Smooth muscle cell (in vitro differentiated cells): ENCODE results near the gene TTLL11. TPM values are rescaled to one million over a fixed set of nuclear protein-coding genes. Genes with fewer than 3 reads are reported as not detected.

ENCODE experiments used
- DNase-seq: peaks from one replicate; lab custom pipeline; 2025; ENCODE audit not compliant: unreplicated experiment; lab: John Stamatoyannopoulos, UW
- H2AFZ ChIP-seq: fragments of 200-600 bp; sonication (generic); 2 replicates; pipeline ENCODE4 v1.6.0; 2016; ENCODE audit warnings: antibody characterized with exemption, low read depth, mild to moderate bottlenecking
- H3F3A ChIP-seq: fragments of 200-600 bp; sonication (generic); 2 replicates; pipeline ENCODE4 v1.6.0; 2017; ENCODE audit warnings: antibody characterized with exemption, low read depth
- H3K27ac ChIP-seq: fragments of 200-600 bp; sonication (generic); 2 replicates; pipeline ENCODE4 v1.5.1; 2016; ENCODE audit warnings: low read depth, mild to moderate bottlenecking
- H3K27me3 ChIP-seq: fragments of 200-600 bp; sonication (generic); 2 replicates; pipeline ENCODE4 v1.6.1; 2016; ENCODE audit warnings: low read depth, mild to moderate bottlenecking
- H3K36me3 ChIP-seq: fragments of 200-600 bp; sonication (generic); 2 replicates; pipeline ENCODE4 v1.5.1; 2016; ENCODE audit warnings: low read depth
- H3K4me1 ChIP-seq: fragments of 200-600 bp; sonication (generic); 2 replicates; pipeline ENCODE4 v1.5.1; 2016; ENCODE audit warnings: low read depth
- H3K4me2 ChIP-seq: fragments of 200-600 bp; sonication (generic); 2 replicates; pipeline ENCODE4 v1.6.0; 2016; ENCODE audit warnings: mild to moderate bottlenecking
- H3K4me3 ChIP-seq: fragments of 200-600 bp; sonication (generic); 2 replicates; pipeline ENCODE4 v1.5.1; 2016; ENCODE audit warnings: mild to moderate bottlenecking
- H3K79me2 ChIP-seq: fragments of 200-600 bp; sonication (generic); 2 replicates; pipeline ENCODE4 v1.6.0; 2016; ENCODE audit warnings: low read depth, mild to moderate bottlenecking
- H3K9ac ChIP-seq: fragments of 200-600 bp; sonication (generic); 2 replicates; pipeline ENCODE4 v1.6.0; 2016; ENCODE audit warnings: low read depth
- H3K9me3 ChIP-seq: fragments of 200-600 bp; sonication (generic); replicated peaks from 2 replicates; pipeline ENCODE4 v1.5.1; 2016; ENCODE audit warnings: low read depth
- H4K20me1 ChIP-seq: fragments of 200-600 bp; sonication (generic); 2 replicates; pipeline ENCODE4 v1.6.0; 2016; ENCODE audit warnings: low read depth
- CTCF ChIP-seq: fragments of 200-600 bp; sonication (generic); IDR thresholded peaks from 2 replicates; pipeline ENCODE4 v1.5.1; 2017; ENCODE audit warnings: borderline replicate concordance, mild to moderate bottlenecking, antibody characterized with exemption; ENCODE audit not compliant: insufficient read depth, poor library complexity, severe bottlenecking
- WGBS: methylation state at CpG from one replicate; pipeline ENCODE4 v1.1.7; 2016; ENCODE audit warnings: low lambda C conversion rate; 5-methylcytosine and 5-hydroxymethylcytosine counted together
- polyA plus RNA-seq: library from polyadenylated mRNA; unstranded; fragments of >200 nt; fragmentation: Nextera tagmentation; extraction: Ambion mirVana; gene quantifications from 2 replicates; pipeline ENCODE4 v1.2.1, GENCODE V29; 2016
- total RNA-seq: library from RNA; depleted of rRNA; stranded (reverse); fragments of >200 nt; gene quantifications from 2 replicates; pipeline ENCODE4 v1.2.3, GENCODE V29; 2014

TTLL11 gene
- total and polyA plus RNA-seq, 2 experiments from 2014 or later, result 2.6 to 3.7 TPM

DNA sequence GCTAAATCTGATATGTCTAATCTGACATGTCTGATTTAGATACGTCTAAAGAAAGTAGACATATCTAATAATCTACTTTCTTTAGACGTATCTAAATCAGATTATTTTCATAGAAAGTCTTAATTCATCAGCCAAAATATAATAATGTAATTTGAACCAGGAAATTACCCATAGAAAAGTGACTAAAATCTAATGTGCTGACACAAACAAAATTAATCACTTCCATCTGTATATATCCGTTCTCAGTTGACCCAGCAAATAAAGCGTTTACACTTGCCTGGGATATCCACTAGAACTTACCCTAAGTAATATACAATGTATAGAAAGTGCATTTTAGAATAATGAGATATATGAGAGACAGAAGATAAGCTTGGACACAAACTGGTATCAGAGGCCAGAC lies 56.7 kb downstream of the TTLL11 start:
- Histone ChIP-seq H3K4me1 (no peaks in the 10 kb centered on the region), H3K9me3 (no peaks in the 10 kb centered on the region), H3K9ac (no peak overlapping the region), H2AFZ (no peak overlapping the region), H4K20me1 (no peaks in the 10 kb centered on the region), H3K4me3 (no peak overlapping the region), H3K27me3 (no peaks in the 10 kb centered on the region), H3K79me2 (no peaks in the 10 kb centered on the region), H3K27ac (no peak overlapping the region), H3F3A (no peaks in the 10 kb centered on the region), H3K36me3 (no peaks in the 10 kb centered on the region), H3K4me2 (peak overlapping the region; percentile 36)
- no peak for TF ChIP-seq CTCF
- no peak for DNase-seq
- WGBS, result 93% methylated on average over 4 of the region's 4 CpGs

DNA sequence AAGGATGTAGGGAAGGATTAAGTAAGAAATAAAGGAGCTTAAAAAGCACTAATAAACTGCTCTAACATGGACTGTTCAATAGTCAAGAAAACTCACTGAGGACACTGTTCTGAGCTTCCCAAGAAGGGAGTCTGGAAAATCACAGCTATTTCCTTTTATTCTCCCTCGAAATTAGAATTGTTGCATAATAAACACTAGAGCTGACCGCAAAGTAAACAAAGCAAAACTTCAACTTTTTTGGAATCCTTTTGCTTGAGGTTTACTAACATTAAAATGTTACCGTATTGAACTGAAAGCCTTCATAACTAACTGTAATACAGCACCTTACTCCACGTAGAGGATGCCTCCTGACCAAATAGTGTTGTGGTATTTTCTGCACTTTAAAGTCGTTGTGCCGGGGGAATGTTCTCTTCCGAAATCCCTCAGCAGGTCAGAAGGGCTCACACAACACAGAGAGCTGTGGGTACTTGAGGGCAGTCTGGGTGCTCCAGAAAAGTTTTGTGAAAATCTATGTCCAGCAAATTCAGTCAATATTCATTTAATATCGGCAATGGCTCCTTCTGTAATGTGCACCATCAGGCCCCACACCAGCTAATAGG lies 59.2 kb downstream of the TTLL11 start:
- Histone ChIP-seq H3K4me1 (no peaks in the 10 kb centered on the region), H3K36me3 (no peaks in the 10 kb centered on the region), H3K4me2 (no peak overlapping the region), H3K9ac (no peak overlapping the region), H3K27me3 (no peaks in the 10 kb centered on the region), H2AFZ (no peak overlapping the region), H3F3A (no peaks in the 10 kb centered on the region), H3K4me3 (no peak overlapping the region), H3K9me3 (no peaks in the 10 kb centered on the region), H4K20me1 (no peaks in the 10 kb centered on the region), H3K79me2 (no peaks in the 10 kb centered on the region), H3K27ac (no peak overlapping the region)
- TF ChIP-seq CTCF, result no peak
- no peak for DNase-seq
- 85% methylated on average over 8 of the region's 8 CpGs for WGBS

DNA sequence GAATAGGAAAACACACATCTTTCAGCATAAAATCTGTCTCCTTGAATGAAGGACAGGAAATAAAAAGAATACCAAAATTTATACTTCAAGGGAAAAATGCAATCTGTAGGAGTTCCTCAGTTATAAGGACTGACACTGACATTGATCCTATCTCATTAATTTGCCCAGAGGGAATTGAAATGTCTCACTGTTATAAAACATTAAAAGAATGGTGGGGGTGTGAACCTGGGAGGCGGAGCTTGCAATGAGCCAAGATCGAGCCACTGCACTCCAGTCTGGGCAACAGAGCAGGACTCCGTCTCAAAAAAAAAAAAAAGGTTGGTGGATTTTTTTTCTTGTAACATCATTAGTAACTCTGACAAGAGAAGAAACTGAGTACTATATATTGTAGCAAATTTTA lies 60.8 kb downstream of the TTLL11 start:
- DNase-seq, result no peak
- H3K79me2 ChIP-seq, result no peaks in the 10 kb centered on the region
- no peaks in the 10 kb centered on the region for H3K36me3 ChIP-seq
- H3K9me3 ChIP-seq, result no peaks in the 10 kb centered on the region
- H3K4me3 ChIP-seq, result no peak overlapping the region
- H3K4me2 ChIP-seq, result no peak overlapping the region
- no peaks in the 10 kb centered on the region for H4K20me1 ChIP-seq
- H3F3A ChIP-seq, result no peaks in the 10 kb centered on the region
- no peak for TF ChIP-seq CTCF
- H3K27ac ChIP-seq, result no peak overlapping the region
- H2AFZ ChIP-seq, result no peak overlapping the region
- 84% methylated on average over 3 of the region's 3 CpGs for WGBS
- no peaks in the 10 kb centered on the region for H3K27me3 ChIP-seq
- no peaks in the 10 kb centered on the region for H3K4me1 ChIP-seq
- H3K9ac ChIP-seq, result no peak overlapping the region

DNA sequence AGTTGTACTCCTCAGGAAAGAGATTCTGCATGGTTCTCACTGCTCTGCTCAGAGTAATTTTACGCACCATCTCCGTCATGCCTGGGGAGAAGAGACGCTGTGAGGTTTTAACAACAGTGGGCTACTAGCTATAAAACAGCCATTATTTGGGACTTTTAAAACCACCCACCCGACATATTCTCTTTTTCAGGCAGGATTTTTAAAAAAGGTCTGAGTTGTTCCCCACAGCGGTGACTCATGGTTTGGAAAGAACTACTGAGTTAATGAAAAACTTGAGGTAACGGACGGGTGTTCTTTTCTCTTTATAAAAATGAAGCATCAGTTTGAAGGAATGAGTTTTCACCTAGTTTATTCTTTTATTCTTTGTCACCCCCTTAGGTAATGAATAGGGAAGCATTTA lies 61.3 kb downstream of the TTLL11 start:
- no peaks in the 10 kb centered on the region for H3K27me3 ChIP-seq
- no peak overlapping the region for H3K9ac ChIP-seq
- H3K79me2 ChIP-seq, result no peaks in the 10 kb centered on the region
- H3K4me2 ChIP-seq, result no peak overlapping the region
- no peaks in the 10 kb centered on the region for H3K36me3 ChIP-seq
- TF ChIP-seq CTCF, result no peak
- H3F3A ChIP-seq, result no peaks in the 10 kb centered on the region
- no peaks in the 10 kb centered on the region for H3K9me3 ChIP-seq
- no peak overlapping the region for H2AFZ ChIP-seq
- H3K4me3 ChIP-seq, result no peak overlapping the region
- H3K4me1 ChIP-seq, result no peaks in the 10 kb centered on the region
- 80% methylated on average over 7 of the region's 7 CpGs for WGBS
- H3K27ac ChIP-seq, result no peak overlapping the region
- no peaks in the 10 kb centered on the region for H4K20me1 ChIP-seq
- no peak for DNase-seq
